Esophagus squamous epithelium (tissue), 4 donors: Measurements from ENCODE around the gene SMAP2.

ENCODE experiments used
- CTCF ChIP-seq, 6 experiments: fragments of 450-650 bp in 4 of 6; fragments of 200-600 bp in 2 of 6; sonication (generic) in 2 of 6; IDR thresholded peaks; one replicate each; pipeline ENCODE4 v1.5.1; 2016 to 2019; ENCODE audit warnings: antibody characterized with exemption in 6 of 6, mild to moderate bottlenecking in 4 of 6, moderate library complexity in 4 of 6
- POLR2A ChIP-seq, 4 donors: fragments of 450-650 bp; IDR thresholded peaks; one replicate each; pipeline ENCODE4 v1.6.1; 2017; ENCODE audit warnings: antibody characterized with exemption in 4 of 4, mild to moderate bottlenecking in 4 of 4, moderate library complexity in 3 of 4

- TF ChIP-seq CTCF (IDR thresholded peaks at IDR 0.05): no peak
- TF ChIP-seq POLR2A (IDR thresholded peaks at IDR 0.05): no peak
These were observed 9.8 kb upstream of the SMAP2 start for GRCh38 chr1:40363721-40364120.
